Activated CD4-positive, alpha-beta memory T cell treated with anti-CD3 and anti-CD28 coated beads for 36 hours (primary cell): Measurements from ENCODE around the gene LYZL2. TPM values are rescaled to one million over a fixed set of nuclear protein-coding genes. Genes with fewer than 3 reads are reported as not detected.
A peak's percentile ranks its signal among the peaks of the same experiment; 100 is the strongest.
"Not testable (repeated sequence)": the region's sequence is repeated elsewhere in the genome, so short reads cannot be mapped to it uniquely, and the experiment has no call there.

ENCODE experiments used
- CTCF ChIA-PET: fragments of 350-600 bp; sonication (Branson Sonifier 250); formaldehyde crosslinking; loops from one replicate; lab custom pipeline; 2021; ENCODE audit warnings: antibody characterized with exemption, inconsistent platforms; lab: Charles Lee
- POLR2A ChIA-PET: fragments of 350-600 bp; sonication (Branson Sonifier 250); formaldehyde crosslinking; loops from one replicate; lab custom pipeline; 2021; ENCODE audit warnings: antibody characterized with exemption; lab: Charles Lee
- DNase-seq: peaks from one replicate; pipeline ENCODE4 v3.0.0-alpha.2; 2020
- H3K27ac Mint-ChIP-seq: one replicate; pipeline ENCODE4 v1.8.0; 2021; ENCODE audit warnings: mixed read lengths
- H3K27me3 Mint-ChIP-seq: one replicate; pipeline ENCODE4 v1.8.0; 2021; ENCODE audit warnings: mixed read lengths
- H3K36me3 Mint-ChIP-seq: one replicate; pipeline ENCODE4 v1.8.0; 2021; ENCODE audit warnings: mixed read lengths
- H3K4me1 Mint-ChIP-seq: one replicate; pipeline ENCODE4 v1.8.0; 2021; ENCODE audit warnings: low read depth, mixed read lengths
- H3K4me3 Mint-ChIP-seq: one replicate; pipeline ENCODE4 v1.8.0; 2021; ENCODE audit warnings: mild to moderate bottlenecking, mixed read lengths
- H3K9me3 Mint-ChIP-seq: one replicate; pipeline ENCODE4 v1.8.0; 2021; ENCODE audit warnings: mixed read lengths
- intact Hi-C: fragments of 100-400 bp; cut with micrococcal nuclease; formaldehyde crosslinking; loops from one replicate; pipeline ENCODE4 v1.15.1; 2023
- total RNA-seq, 2 experiments: library from RNA; stranded (reverse); gene quantifications; one replicate each; pipeline ENCODE4 v1.2.3, GENCODE V29; 2021

Gene LYZL2
- total RNA-seq, 2 experiments from 2014 or later: not detected

- intact Hi-C loops: loop anchor here (10.0 kb wide), 1 partner anchor 1288 kb away; no protein-coding TSS in a partner anchor
- peaks cover 13% of the 10 kb centered on the region for H3K27me3 Mint-ChIP-seq
- CTCF ChIA-PET: interaction anchor here (1.2 to 1.5 kb wide), 2 partner anchors 18 to 37 kb away, joined by 4 to 6 read pairs; no protein-coding TSS in a partner anchor
- DNase-seq: no peak
- no peak overlapping the region for H3K27ac Mint-ChIP-seq
- H3K4me1 Mint-ChIP-seq: peaks cover 3% of the 10 kb centered on the region
- no peaks in the 10 kb centered on the region for H3K9me3 Mint-ChIP-seq
- no peak overlapping the region for H3K4me3 Mint-ChIP-seq
- POLR2A ChIA-PET: interaction anchor here (0.7 kb wide), 1 partner anchor 135 kb away, joined by 3 read pairs; no protein-coding TSS in a partner anchor
- H3K36me3 Mint-ChIP-seq: no peaks in the 10 kb centered on the region
Observed at GRCh38 chr10:30602747-30603146, 26.8 kb downstream of the LYZL2 start.

DNA sequence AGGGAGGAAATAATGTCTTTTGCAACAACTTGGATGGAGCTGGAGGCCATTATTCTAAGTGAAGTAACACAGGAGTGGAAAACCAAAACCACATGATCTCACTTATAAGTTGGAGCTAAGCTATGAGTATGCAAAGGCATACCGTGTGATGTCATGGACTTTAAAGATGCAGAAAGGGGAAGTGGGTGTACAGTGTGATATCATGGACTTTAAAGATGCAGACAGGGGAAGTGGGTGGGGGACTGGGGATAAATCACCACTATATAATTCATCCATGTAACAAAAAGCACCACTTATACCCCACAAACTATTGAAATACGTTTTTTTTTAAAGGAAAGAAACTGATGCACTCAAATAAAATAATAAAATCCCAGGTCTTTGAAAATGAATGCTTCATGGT, 29.5 kb downstream of the LYZL2 start:
- H3K27me3 Mint-ChIP-seq: peaks cover 3% of the 10 kb centered on the region
- H3K4me1 Mint-ChIP-seq: no peaks in the 10 kb centered on the region
- no peak overlapping the region for H3K4me3 Mint-ChIP-seq
- ChIA-PET POLR2A (no interaction called here), CTCF (interaction anchor here (0.9 to 1.8 kb wide), 2 partner anchors 9 to 240 kb away, joined by 4 to 7 read pairs; no protein-coding TSS in a partner anchor)
- DNase-seq: no peak
- H3K9me3 Mint-ChIP-seq: no peaks in the 10 kb centered on the region
- no peak overlapping the region for H3K27ac Mint-ChIP-seq
- H3K36me3 Mint-ChIP-seq: no peaks in the 10 kb centered on the region
- intact Hi-C loops: loop anchor here (10.0 kb wide), 1 partner anchor 1285 kb away; no protein-coding TSS in a partner anchor

DNA sequence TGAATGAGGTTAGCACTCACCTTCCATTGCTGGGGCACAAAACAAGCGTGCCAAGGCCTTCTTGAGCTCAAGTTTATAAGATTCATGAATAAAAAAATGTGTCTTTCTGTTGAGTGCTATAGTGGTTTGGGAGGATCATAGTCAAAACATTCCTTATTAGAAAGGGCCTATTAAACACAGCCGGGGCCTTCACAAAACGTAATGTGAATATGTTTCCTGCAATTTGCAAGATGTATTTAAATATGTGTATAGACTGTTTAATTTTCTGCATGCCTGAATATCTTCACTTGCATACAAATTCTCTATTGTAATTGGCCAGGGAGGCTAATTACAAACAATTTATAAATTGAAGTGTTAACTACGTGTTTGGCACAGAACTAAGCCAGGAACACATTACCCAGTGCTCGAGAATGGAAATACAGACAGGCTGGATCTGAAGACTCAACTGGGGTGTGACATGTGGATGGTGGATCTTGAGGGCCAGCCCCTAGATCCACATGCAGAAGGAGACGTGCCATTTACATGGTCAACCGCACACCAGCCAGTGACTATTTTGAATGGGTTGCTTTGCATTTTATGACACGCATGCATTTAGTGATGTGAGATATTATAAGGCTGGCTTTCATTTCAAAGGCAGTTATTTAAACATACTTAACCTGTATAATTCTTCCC, 31.3 kb downstream of the LYZL2 start:
- intact Hi-C loops: no loop called here
- H3K9me3 Mint-ChIP-seq: no peaks in the 10 kb centered on the region
- no peaks in the 10 kb centered on the region for H3K27me3 Mint-ChIP-seq
- no peak overlapping the region for H3K4me3 Mint-ChIP-seq
- POLR2A ChIA-PET: no interaction called here
- CTCF ChIA-PET: interaction anchor here (1.0 kb wide), 1 partner anchor 16 kb away, joined by 3 read pairs; no protein-coding TSS in a partner anchor
- H3K36me3 Mint-ChIP-seq: no peaks in the 10 kb centered on the region
- H3K4me1 Mint-ChIP-seq: no peaks in the 10 kb centered on the region
- DNase-seq: no peak
- no peak overlapping the region for H3K27ac Mint-ChIP-seq

DNA sequence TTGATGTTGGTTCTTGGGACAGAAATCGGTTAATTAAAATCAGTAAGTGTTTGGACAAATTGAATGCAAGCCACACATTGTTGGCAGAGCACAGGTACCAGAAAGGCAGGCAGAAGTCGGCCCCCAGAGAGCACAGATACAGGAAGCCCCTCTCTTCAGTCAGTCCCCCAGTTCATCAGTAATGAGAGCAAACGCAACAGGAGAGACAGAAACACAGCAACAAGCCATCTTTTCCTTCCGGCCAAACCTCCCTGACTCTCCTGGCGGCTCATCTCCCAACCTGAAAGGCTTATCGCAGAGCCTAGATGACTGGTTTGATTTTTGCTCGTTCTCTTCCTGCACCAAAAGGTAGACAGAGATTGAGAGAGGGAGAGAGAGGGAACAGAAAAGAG, 32.1 kb downstream of the LYZL2 start:
- H3K9me3 Mint-ChIP-seq, POLR2A ChIA-PET, H3K27ac Mint-ChIP-seq, H3K4me3 Mint-ChIP-seq, H3K27me3 Mint-ChIP-seq, intact Hi-C loops, CTCF ChIA-PET, H3K36me3 Mint-ChIP-seq, H3K4me1 Mint-ChIP-seq, DNase-seq: not testable (repeated sequence)

GRCh38 chr10:30596493-30597432, 32.8 kb downstream of the LYZL2 start:
- CTCF ChIA-PET: interaction anchor here (1.1 kb wide), 1 partner anchor 205 kb away, joined by 3 read pairs; no protein-coding TSS in a partner anchor
- H3K4me3 Mint-ChIP-seq, H3K27me3 Mint-ChIP-seq, intact Hi-C loops, H3K4me1 Mint-ChIP-seq, H3K27ac Mint-ChIP-seq, POLR2A ChIA-PET, H3K9me3 Mint-ChIP-seq, DNase-seq, H3K36me3 Mint-ChIP-seq: not testable (repeated sequence)

DNA sequence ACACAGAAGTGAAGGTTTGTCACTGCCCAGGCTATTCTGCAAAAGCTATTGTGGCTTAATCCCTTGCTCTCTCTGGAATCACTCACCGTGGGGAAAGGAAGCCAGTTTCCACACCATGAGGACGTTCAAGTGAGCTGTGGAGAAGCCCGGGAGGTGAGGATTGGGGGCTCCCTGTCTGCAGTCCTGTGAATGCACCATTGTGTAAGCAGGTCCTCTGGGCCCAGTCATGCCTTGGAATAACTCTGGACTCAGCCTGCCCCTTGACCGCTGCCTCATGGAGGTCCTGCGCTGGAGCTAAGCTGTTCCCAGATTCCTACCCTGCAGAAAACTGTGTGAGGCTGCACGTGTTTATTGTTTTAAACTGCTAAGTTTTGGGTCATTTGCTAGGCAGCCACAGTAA, 33.5 kb downstream of the LYZL2 start:
- POLR2A ChIA-PET: no interaction called here
- H3K9me3 Mint-ChIP-seq: no peaks in the 10 kb centered on the region
- no peak for DNase-seq
- H3K27ac Mint-ChIP-seq: no peak overlapping the region
- no peaks in the 10 kb centered on the region for H3K36me3 Mint-ChIP-seq
- no peaks in the 10 kb centered on the region for H3K4me1 Mint-ChIP-seq
- intact Hi-C loops: no loop called here
- H3K27me3 Mint-ChIP-seq: peaks cover 5% of the 10 kb centered on the region
- no peak overlapping the region for H3K4me3 Mint-ChIP-seq
- CTCF ChIA-PET: interaction anchor here (1.1 kb wide), 1 partner anchor 204 kb away, joined by 3 read pairs; no protein-coding TSS in a partner anchor

GRCh38 chr10:30594077-30594476, 35.5 kb downstream of the LYZL2 start:
- no peaks in the 10 kb centered on the region for H3K36me3 Mint-ChIP-seq
- H3K27ac Mint-ChIP-seq: no peak overlapping the region
- H3K4me1 Mint-ChIP-seq: no peaks in the 10 kb centered on the region
- ChIA-PET CTCF (interaction anchor here (1.9 to 4.9 kb wide), 2 partner anchors 12 to 202 kb away, joined by 6 to 77 read pairs; no protein-coding TSS in a partner anchor), POLR2A (no interaction called here)
- intact Hi-C loops: no loop called here
- no peak overlapping the region for H3K4me3 Mint-ChIP-seq
- DNase-seq: no peak
- no peaks in the 10 kb centered on the region for H3K9me3 Mint-ChIP-seq
- H3K27me3 Mint-ChIP-seq: peaks cover 5% of the 10 kb centered on the region

- H3K27ac Mint-ChIP-seq, intact Hi-C loops, H3K4me3 Mint-ChIP-seq, POLR2A ChIA-PET, H3K4me1 Mint-ChIP-seq, H3K36me3 Mint-ChIP-seq, DNase-seq, H3K27me3 Mint-ChIP-seq, H3K9me3 Mint-ChIP-seq: not testable (repeated sequence)
- CTCF ChIA-PET: interaction anchor here (1.9 to 4.9 kb wide), 5 partner anchors 11 to 201 kb away, joined by 6 to 77 read pairs (median 20); no protein-coding TSS in a partner anchor
Observed at GRCh38 chr10:30592770-30593169, 36.8 kb downstream of the LYZL2 start.

DNA sequence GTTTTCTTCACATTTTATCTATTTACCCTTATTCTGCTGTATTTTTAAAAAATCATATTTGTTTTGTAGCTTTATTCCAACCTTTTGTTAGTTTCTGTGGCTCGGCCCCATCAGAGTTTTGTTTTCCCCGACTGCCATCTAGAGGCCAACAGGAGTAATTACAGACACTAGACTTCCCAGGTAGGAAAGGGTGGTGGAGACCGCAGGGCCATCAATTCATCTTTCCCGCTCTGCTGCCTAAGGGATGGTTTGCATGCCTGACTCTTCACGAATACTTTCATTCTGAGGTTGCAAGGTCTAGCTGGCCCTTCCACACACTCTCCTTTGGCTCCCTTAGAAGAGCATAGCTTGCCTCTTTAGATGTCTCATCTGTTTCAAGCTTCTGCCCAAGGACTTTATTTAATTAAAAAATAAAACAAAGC, 38.3 kb downstream of the LYZL2 start:
- Mint-ChIP-seq H3K27ac (no peak overlapping the region), H3K4me1 (no peaks in the 10 kb centered on the region), H3K4me3 (no peak overlapping the region), H3K36me3 (no peaks in the 10 kb centered on the region), H3K9me3 (no peaks in the 10 kb centered on the region), H3K27me3 (peaks cover 5% of the 10 kb centered on the region)
- intact Hi-C loops: loop anchor here (1.0 kb wide), 2 partner anchors 57 to 199 kb away; no protein-coding TSS in a partner anchor
- ChIA-PET POLR2A (interaction anchor here (1.0 kb wide), 1 partner anchor 199 kb away, joined by 3 read pairs; no protein-coding TSS in a partner anchor), CTCF (interaction anchor here (0.6 to 4.9 kb wide), 58 partner anchors 9 to 593 kb away, joined by 3 to 99 read pairs (median 5); partner anchors contain the start of genes MAP3K8 and MTPAP)
- DNase-seq: peak; percentile 44

DNA sequence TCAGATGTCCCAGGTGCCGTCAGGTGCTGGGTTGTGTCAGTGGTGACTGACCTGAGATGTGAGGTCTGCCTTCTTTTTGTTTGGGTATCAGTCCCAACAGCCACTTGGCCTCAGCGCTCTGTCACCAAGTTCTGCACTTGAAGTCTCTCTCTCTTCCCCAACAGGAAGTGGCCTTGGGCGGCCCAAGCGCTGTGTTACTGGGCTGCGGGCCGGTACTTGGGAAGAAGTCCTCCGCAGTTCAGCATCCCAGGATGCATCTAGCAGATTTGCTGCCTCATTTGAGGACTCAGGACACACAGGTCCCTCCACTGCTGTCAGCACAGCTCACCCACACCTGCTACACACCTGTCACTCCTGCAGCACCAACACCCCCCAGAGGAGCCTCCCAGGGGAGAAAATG, 40.1 kb downstream of the LYZL2 start:
- CTCF ChIA-PET: interaction anchor here (0.7 to 4.9 kb wide), 7 partner anchors 8 to 591 kb away, joined by 3 to 99 read pairs (median 18); no protein-coding TSS in a partner anchor
- Mint-ChIP-seq H3K4me3 (no peak overlapping the region), H3K36me3 (no peaks in the 10 kb centered on the region), H3K4me1 (no peaks in the 10 kb centered on the region), H3K27me3 (peaks cover 5% of the 10 kb centered on the region), H3K9me3 (no peaks in the 10 kb centered on the region), H3K27ac (no peak overlapping the region)
- POLR2A ChIA-PET: no interaction called here
- intact Hi-C loops: no loop called here
- no peak for DNase-seq

GRCh38 chr10:30587522-30588031, 42.0 kb downstream of the LYZL2 start:
- Mint-ChIP-seq H3K4me1 (peaks cover 5% of the 10 kb centered on the region), H3K9me3 (no peaks in the 10 kb centered on the region), H3K27ac (no peak overlapping the region), H3K36me3 (no peaks in the 10 kb centered on the region), H3K4me3 (no peak overlapping the region), H3K27me3 (peaks cover 3% of the 10 kb centered on the region)
- no peak for DNase-seq
- ChIA-PET CTCF (no interaction called here), POLR2A (no interaction called here)
- intact Hi-C loops: no loop called here
